ENCODE data around the gene REV3L. TPM values are rescaled to one million over a fixed set of nuclear protein-coding genes. Genes with fewer than 3 reads are reported as not detected.

REV3L gene
- total RNA-seq, 4 donors from 2014 or later: 25.9 to 79.1 (median 49.0) TPM

DNA sequence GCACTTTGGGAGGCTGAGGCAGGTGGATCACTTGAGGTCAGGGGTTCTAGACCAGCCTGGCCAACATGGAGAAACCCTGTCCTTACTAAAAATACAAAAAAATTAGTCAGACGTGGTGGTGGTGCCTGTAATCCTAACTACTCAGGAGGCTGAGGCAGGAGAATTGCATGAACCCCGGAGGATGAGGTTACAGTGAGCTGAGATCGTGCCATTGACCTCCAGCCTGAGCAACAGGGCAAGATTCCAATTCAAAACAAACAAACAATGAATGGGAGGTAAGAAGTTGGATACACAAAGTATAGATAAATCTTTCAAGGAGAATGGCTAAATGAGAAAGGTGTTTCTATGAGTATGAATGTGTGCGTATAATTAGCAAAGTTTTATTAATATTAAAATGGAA is 75.3 kb downstream of the REV3L start:
- in situ Hi-C loops (cut with MboI; ENCODE audit: low sequenced_read_pairs in 4 of 4) (no loop called here), intact Hi-C loops (cut with DNase I; ENCODE audit: low total_unique reads) (no loop called here)
- peaks cover 6 to 55% of the 10 kb centered on the region in 2 donors for H3K36me3 ChIP-seq
- no peaks in the 10 kb centered on the region for H3K4me1 ChIP-seq
- no peaks in the 10 kb centered on the region for H3K27me3 ChIP-seq
- no peak for TF ChIP-seq CTCF (IDR thresholded peaks at IDR 0.05 in 4 of 5, conservative IDR thresholded peaks at IDR 0.05 in 1 of 5)
- TF ChIP-seq POLR2A (IDR thresholded peaks at IDR 0.05): no peak
- H3K9me3 ChIP-seq: no peaks in the 10 kb centered on the region
- ATAC-seq (no peak), DNase-seq (no peak)
- H3K27ac ChIP-seq: no peak overlapping the region
- H3K4me3 ChIP-seq: no peak overlapping the region

GRCh38 chr6:111406200-111406721 is 76.8 kb downstream of the REV3L start:
- intact Hi-C loops (cut with DNase I; ENCODE audit: low total_unique reads) (no loop called here), in situ Hi-C loops (cut with MboI; ENCODE audit: low sequenced_read_pairs in 4 of 4) (no loop called here)
- Histone ChIP-seq H3K4me3 (no peak overlapping the region), H3K36me3 (peaks cover 6 to 67% of the 10 kb centered on the region in 2 donors), H3K27me3 (no peaks in the 10 kb centered on the region), H3K9me3 (no peaks in the 10 kb centered on the region), H3K27ac (no peak overlapping the region), H3K4me1 (no peaks in the 10 kb centered on the region)
- ATAC-seq: no peak
- TF ChIP-seq CTCF (IDR thresholded peaks at IDR 0.05 in 4 of 5, conservative IDR thresholded peaks at IDR 0.05 in 1 of 5) (no peak), POLR2A (IDR thresholded peaks at IDR 0.05) (no peak)
- no peak for DNase-seq

- H3K27me3 ChIP-seq: no peaks in the 10 kb centered on the region
- H3K36me3 ChIP-seq: peaks cover 6 to 59% of the 10 kb centered on the region in 2 donors
- H3K4me1 ChIP-seq: no peaks in the 10 kb centered on the region
- no peak overlapping the region for H3K27ac ChIP-seq
- no peak for ATAC-seq
- DNase-seq: no peak
- in situ Hi-C loops (cut with MboI; ENCODE audit: low sequenced_read_pairs in 4 of 4) (no loop called here), intact Hi-C loops (cut with DNase I; ENCODE audit: low total_unique reads) (no loop called here)
- H3K4me3 ChIP-seq: no peak overlapping the region
- no peaks in the 10 kb centered on the region for H3K9me3 ChIP-seq
- TF ChIP-seq CTCF (IDR thresholded peaks at IDR 0.05 in 4 of 5, conservative IDR thresholded peaks at IDR 0.05 in 1 of 5): no peak
These were observed 79.6 kb downstream of the REV3L start for GRCh38 chr6:111403388-111403787.

- H3K27ac ChIP-seq: no peak overlapping the region
- TF ChIP-seq POLR2A (IDR thresholded peaks at IDR 0.05): no peak
- no peak for TF ChIP-seq CTCF (IDR thresholded peaks at IDR 0.05 in 4 of 5, conservative IDR thresholded peaks at IDR 0.05 in 1 of 5)
- H3K4me1 ChIP-seq: no peaks in the 10 kb centered on the region
- peaks cover 0 to 60% of the 10 kb centered on the region in 2 donors for H3K36me3 ChIP-seq
- H3K9me3 ChIP-seq: no peaks in the 10 kb centered on the region
- ATAC-seq (no peak), DNase-seq (no peak)
- no peaks in the 10 kb centered on the region for H3K27me3 ChIP-seq
- H3K4me3 ChIP-seq: no peak overlapping the region
- intact Hi-C loops (cut with DNase I; ENCODE audit: low total_unique reads) (no loop called here), in situ Hi-C loops (cut with MboI; ENCODE audit: low sequenced_read_pairs in 4 of 4) (no loop called here)
These were observed 83.4 kb downstream of the REV3L start for GRCh38 chr6:111399626-111400025.

DNA sequence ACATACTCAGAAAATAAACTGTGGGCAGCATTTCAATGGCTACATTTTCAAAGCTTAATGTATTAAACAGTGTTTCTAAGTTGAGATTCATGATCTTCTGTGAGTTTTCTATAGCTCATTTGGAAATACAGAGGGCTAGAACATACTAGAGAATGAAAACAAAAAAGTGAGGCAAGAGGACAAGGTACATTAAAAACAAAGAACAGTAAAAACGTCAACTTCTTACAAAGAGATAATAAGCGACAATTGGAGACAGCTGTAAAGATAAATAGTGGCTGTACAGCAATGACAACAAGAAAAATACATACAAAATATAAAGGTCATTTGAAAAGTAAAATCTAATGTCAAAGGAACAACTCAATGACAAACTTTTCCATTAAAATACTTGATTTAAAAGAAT is 94.3 kb downstream of the REV3L start:
- no peak for TF ChIP-seq POLR2A (IDR thresholded peaks at IDR 0.05)
- no peak for TF ChIP-seq CTCF (IDR thresholded peaks at IDR 0.05 in 4 of 5, conservative IDR thresholded peaks at IDR 0.05 in 1 of 5)
- H3K36me3 ChIP-seq: peaks cover 0 to 69% of the 10 kb centered on the region in 2 donors
- no peak overlapping the region for H3K27ac ChIP-seq
- intact Hi-C loops (cut with DNase I; ENCODE audit: low total_unique reads) (no loop called here), in situ Hi-C loops (cut with MboI; ENCODE audit: low sequenced_read_pairs in 4 of 4) (no loop called here)
- ATAC-seq: no peak
- no peaks in the 10 kb centered on the region for H3K4me1 ChIP-seq
- H3K27me3 ChIP-seq: no peaks in the 10 kb centered on the region
- no peak for DNase-seq
- no peak overlapping the region for H3K4me3 ChIP-seq
- H3K9me3 ChIP-seq: no peaks in the 10 kb centered on the region

Data from gastrocnemius medialis (tissue), 4 donors.